GM18909 (cell line): ENCODE measurements around the gene FBXL17.

ENCODE experiments used
- ATAC-seq: cut with Tn5 transposase; IDR thresholded peaks from one replicate; pipeline ENCODE4 v1.9.1; 2021; ENCODE audit warnings: mild to moderate bottlenecking; ENCODE audit not compliant: unreplicated experiment, poor library complexity

FBXL17 gene

DNA sequence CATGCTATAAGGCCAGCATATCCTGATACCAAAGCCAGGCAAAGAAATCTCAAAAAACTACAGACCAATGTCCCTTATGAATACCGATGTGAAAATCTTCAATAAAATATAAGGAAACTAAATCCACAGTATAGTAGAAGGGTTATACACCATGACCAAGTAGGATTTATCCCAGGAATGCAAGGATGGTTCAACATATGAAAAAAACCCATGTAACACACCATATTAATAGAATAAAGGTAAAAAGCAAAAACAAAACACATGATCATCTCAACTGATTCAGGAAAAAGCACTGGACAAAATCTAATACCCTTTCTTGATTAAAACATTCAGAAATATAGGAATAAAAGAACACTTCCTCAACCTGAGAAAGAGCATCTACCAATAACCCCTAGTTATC, 6.1 kb downstream of the FBXL17 start:
- no peak for ATAC-seq

DNA sequence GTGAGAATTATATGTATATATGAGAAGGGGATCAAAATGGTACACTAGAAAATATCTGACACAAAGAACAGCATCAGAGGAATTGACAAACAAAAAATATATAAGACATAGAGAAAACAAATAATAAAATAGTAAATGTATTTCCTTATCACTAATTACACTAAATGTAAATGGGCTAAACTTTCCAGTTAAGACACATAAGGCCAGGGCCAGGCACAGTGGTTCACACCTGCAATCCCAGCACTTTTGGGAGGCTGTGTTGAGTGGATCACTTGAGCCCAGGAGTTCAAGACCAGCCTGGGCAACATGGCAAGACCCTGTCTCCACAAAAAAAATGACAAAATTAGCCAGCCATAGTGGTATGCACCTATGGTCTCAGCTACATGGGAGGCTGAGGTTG, 8.5 kb downstream of the FBXL17 start:
- ATAC-seq: no peak

DNA sequence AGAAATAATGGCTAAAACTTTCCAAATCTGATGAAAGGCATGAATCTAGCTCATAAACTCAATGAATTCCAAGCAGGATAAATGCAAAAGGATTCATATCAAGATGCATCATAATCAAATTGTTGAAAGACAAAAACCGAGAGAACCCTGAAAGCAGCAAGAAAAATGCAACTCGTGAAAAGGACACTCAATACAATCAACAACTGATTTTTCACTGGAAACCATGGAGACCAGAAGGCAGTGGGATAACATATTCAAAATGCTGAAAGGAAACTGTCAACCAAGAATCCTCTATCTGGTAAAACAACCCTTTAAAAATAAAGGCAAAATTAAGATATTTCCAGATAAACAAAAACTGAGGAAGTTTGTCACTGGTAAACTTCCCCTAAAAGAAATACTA, 9.5 kb downstream of the FBXL17 start:
- ATAC-seq: no peak

DNA sequence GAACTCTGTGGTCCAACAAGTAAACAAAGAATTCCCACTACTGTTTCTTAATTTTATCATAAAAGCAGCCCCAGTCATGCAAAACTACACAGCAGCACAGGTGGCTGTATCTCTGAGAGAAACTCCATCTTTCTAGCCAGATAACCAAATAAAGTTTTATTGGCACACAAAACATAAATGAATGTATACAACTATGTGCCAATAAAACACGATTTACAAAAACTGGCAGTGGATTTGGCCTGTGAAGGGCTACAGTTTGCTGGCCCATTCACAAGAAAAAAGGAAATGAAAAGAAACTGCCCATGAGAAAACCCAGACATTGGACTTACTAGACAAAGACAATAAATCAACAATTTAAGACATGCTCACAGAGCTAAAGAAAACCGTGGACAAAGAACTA, 10.6 kb downstream of the FBXL17 start:
- no peak for ATAC-seq

DNA sequence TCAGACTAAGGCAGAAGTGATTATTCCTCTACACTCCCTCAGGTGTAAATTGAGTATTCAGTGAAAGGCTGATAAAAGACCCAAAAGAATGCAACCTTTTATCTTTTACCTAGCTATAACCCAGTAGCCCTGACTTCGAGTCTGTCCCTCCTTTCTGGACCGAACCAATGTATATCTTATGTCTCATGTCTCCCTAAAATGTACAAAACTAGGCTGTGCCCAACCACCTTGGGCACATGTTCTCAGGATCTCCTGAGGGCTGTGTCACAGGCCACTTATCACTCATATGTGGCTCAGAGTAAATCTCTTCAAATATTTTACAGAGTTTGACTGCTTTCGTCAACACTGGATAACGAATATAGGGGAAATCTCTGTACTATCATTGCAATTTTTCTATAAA, 12.7 kb downstream of the FBXL17 start:
- ATAC-seq: no peak

DNA sequence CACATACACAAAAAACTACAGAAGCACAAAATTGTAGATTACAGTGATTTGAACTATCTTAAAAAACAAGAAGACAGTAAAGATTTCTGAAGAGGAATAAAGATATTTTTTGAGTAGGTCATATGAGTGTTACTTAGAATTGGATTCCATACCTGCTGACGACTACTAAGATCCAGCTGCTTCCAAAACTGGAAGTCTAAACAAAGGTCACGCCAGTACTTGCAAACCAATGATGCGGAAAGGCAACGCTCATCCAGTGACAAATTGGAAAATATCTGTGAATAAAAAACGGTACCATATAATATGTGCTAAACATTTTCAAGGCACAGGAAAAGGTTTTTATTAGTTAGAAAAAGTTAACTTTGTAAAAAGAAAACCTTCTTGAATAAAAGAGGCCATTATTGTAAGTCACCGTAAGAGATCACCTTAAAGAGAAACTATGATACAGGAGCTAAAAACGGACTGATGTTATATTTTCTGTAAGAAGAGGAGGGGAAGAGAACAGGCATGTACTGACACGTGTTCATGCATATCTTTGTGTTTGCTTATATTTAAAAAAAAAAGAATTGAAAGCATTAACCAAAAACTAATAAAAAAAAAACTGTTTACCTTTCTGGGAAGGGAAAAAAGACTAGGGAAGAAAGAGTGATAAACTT, 14.1 kb downstream of the FBXL17 start:
- ATAC-seq: no peak

DNA sequence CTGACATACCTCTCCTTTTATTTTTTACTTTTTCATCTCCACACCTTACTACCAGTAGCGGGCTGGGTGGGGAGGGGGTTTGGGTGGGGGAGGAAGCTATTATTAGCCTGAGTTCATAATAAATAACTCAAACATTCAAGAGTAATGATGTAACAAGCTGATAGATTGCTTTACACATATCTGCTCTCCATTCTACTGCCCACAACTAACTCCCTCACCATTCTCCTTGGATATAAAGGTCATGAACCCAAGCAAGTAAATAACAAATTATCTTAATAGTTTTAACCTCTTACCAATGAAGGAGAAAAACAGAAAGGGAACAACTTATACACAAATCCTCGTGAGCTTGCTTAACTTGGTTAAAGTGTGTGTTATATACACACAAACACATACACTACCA, 15.4 kb downstream of the FBXL17 start:
- ATAC-seq: no peak

DNA sequence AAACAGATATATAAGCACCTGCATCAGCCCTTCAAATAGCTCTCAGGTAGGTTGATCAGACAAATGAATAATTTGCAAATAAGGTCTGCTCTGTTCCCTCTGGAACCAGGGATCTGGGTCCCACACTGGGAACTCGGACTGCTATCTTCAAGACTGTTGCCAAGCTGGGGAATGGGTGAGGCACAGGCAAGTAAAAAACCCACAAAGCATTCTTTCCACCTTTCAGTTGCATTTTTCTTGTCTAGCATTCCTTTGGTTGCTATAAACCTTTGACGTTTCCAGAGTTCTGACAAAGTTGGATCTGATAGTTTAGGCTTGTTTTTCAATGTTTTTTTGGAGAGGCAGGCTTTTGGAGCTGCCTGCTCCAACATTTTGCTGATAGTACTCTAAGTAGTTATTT, 20.1 kb downstream of the FBXL17 start:
- ATAC-seq: no peak

DNA sequence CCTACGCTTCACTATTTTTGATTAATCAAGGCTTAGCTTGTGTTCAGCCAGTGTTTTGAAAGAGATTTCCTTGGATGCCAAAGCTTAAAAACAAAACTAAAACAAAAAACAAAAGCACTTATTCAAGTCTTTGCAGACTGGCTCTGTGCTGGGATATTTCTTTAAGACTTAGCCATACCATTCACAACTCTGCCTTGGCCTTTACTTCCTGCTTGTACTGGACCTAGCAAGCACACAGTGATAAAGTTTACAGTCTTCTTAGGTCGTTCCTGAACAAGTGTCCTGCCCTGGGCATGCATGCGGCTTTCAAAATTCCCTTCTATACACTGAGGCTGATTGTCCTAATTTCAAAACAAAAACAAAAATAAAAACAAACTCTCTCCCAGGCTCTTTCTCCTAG, 20.7 kb downstream of the FBXL17 start:
- ATAC-seq: no peak

DNA sequence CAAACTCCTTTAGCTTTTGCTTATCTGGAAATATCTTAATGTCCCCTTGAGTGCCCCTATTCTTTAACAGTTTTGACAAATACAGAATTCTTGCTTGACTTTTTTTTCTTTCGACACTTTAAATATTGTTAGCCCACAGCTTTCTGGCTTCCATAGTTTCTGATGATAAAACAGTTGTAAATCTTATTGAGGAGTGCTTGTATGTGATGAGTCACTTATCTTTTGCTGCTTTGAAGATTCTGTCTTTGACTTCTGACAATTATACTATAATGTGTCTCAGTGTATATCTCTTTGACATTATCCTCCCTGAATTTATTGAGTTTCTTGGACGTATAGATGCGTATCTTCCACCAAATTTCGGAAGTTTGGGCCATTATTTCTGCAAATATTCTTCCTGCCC, 21.6 kb downstream of the FBXL17 start:
- ATAC-seq: no peak

DNA sequence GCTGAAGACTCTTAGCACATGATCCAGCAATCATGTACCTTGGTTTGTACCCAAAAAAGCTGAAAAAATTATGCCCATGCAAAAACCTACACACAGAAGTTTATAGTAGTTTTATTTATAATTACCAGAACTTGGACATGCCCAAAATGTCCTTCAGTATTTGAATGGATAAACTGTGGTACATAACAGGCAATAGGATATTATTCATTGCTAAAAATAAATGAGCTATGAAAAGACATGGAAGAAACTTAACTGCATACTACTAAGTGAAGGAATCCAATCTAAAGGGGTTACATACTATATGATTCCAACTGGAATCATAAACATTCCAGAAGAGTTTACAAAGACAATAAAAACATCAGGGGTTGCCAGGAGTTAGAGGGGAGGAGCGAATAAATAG, 25.6 kb downstream of the FBXL17 start:
- no peak for ATAC-seq

DNA sequence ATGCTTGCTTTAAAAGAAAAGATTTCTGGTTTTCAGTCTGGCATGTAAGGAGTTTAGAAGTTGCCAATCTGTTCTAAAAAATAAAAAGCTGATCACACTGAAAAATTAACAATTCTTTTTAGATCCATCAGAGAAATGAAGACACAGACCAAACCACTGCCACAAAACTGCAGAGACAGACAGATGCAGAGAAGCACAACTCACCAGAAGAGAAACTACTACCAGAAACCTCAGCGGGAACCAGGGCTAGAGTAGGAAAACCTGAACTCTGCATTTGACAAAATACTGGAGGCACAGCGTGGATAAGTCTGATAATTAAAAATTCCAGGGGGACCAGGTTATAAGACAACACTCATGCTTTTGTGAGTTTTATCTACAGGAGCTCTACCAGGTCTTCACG, 28.8 kb downstream of the FBXL17 start:
- ATAC-seq: no peak

DNA sequence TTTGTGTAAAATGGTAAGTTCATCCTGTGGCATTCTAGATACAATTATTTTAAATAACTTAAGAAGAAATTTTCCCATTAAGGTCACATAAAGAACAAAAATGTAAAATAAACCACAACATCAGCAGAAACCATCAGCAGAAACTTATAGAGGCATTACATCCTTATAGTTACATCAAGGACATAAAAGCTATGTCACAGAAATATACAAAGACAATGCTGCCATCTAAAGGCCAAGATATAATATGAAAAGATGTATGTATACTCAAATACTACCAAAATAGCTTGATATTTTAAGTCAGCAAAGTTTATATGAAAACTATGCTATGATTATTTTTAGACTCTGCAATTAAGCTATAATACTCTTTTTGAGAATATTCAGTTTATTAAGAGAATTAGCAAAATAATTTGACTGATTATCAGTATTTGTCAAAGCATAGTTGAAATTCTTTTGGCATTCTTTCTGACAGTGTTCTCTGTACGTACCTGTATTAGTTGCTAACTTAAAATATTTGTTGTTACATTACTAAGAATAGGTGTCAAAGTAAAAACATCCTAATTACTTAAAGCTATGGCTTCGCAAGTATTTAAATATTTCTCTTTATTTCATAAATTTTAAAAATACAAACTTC, 36.2 kb downstream of the FBXL17 start:
- ATAC-seq: peak; percentile 87

DNA sequence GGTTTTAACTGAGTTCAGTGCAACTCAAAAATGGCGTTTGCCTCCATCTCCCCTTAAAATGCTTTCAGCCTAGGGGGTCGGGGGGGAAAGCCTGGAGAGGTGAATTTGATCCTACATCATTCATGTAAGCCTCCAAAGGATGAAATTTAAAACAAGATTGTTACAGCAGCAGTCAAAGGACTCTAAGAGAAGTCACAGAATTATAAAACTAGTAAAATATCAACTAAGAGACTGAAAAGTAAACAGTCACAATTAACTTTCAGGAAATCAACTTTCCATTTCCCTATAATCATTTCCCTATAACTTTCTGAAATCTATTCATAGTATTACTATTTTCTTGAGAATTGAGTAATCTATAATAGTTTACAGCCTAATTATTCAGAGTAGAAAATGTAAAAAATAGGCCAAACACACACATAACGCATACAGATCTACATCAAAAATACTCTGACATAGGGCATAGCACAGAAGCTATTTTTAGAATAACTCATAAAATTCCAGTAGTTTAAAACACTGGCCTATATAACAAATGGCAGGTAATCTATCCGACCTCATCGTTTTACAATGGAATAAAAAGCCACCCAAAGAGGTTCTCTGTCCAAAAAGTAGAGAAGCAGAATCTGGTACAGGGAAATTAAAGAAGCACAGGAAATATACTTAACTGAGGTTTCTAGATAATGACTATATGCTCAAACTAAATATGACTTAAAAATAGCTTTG, 37.6 kb downstream of the FBXL17 start:
- no peak for ATAC-seq

DNA sequence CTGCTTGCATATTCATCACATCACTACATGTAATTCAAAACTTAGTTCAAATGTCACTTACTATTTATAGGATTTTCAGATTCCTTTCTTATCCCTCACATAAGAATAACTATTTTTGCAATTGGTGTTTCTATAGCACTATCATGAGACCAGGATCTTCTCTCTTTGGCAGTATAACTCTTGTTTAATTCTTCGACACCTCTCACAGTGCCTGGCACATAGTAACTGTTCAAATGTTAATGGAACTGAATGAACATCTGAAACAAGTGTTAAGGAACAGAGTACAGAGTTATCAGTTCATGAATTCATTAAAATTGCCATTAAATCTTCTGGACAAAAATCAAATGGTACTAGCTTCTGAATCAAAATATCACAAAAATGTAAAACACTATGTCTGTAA, 40.0 kb downstream of the FBXL17 start:
- no peak for ATAC-seq

DNA sequence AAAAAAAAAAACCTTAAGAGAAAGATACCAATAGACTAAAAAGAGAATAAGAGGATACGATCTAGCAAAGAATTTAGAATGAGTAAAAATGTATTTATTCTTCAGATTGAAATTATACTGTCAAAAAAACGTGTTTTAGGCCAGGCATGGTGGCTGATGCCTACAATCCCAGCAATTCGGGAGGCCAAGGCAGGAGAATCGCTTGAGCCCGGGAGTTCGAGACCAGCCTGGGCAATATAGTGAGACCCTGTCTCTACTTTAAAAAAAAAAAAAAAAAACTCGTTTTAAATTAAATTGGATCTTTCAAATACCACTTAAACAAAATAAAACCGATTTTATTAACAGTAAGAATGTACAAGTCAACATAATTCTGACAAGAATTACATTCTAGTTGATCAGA, 41.8 kb downstream of the FBXL17 start:
- no peak for ATAC-seq

DNA sequence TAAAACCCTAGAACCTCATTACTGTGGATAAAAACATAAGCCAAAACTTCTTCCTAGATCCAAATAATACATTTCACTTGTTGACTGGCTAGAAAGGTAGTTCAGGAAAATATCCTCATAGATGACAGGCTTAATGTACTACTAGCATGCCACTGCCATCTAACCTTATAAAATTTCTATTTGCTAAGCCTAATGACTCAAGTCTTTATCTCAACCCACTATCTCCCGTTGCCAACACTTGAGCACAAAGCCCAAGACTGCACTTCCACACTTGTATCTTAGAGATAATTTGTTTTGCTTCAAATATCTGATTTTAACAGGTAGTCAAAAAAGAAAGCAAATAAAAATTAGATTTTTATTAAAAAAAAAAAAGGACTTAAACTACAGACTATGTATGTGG, 42.7 kb downstream of the FBXL17 start:
- no peak for ATAC-seq

DNA sequence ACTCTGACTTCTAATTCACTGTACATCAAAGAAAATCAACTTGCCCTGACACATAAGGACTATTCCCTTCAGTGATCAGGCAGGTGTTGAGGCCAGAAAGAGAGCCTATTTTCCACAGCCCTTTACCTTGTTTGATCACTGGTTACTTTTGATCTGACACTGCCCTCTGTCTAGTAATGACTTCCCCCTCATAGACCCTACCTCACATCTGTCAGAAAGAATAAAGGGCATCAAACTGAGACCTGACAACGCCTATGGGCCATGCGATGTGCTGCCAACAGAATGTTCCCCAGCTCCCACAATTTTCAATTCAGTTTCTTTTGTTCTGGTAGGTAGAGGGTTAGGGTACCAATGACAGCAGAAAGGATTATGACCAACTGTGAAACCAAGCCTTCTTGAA, 47.7 kb downstream of the FBXL17 start:
- no peak for ATAC-seq

DNA sequence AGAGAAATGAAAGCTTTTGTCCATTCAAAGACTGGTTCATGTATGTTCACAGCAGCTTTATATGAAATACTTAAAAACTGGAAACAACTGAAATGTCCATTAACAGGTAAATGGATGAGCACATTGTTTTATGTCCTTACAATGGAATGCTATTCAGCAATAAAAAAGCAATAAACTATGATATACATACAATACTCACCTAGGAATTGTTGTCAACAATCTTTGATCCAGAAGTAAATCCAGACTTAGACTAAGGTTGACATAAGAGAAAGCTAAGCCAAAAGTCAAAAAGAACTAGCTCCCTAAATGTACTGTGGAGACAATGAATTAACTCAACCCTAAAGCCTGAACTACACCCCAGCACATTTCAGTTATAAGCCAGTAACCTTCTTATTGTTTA, 54.9 kb downstream of the FBXL17 start:
- no peak for ATAC-seq

DNA sequence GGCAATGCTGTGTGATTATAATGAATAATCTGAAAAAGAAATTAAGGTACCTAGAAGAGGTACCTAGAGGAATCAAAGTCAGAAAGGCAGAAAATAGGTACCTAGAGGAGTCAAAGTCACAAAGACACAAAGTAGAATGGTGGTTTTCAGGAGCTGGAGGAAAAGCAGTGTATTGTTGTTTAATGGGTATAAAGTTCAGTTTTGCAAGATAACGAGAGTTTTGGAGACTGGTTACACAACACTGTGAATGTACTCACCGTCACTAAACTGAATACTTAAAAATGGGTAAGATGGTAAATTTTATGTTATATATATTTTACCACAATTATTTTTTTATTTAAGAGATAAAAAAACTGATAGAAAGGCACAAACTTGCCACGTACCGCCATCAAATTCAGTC, 57.0 kb downstream of the FBXL17 start:
- ATAC-seq: no peak

DNA sequence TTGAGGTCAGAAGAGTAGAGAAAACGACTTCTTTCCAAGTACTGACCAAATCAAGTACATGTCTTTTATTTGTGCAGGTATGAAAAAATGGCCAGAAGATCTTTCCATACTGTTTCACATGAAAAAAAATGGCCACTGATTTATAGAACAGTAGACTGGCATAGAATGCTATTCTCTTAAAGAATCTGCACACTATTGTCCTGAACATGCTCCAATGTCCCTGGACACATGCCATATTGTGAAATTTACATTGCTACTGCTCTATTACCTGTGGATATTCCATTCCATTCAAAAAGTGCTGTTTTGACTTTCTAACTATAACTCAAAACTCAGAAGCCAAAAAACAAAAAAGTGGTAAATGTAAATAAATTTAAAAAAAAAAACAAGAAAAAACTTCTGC, 60.6 kb downstream of the FBXL17 start:
- ATAC-seq: no peak

DNA sequence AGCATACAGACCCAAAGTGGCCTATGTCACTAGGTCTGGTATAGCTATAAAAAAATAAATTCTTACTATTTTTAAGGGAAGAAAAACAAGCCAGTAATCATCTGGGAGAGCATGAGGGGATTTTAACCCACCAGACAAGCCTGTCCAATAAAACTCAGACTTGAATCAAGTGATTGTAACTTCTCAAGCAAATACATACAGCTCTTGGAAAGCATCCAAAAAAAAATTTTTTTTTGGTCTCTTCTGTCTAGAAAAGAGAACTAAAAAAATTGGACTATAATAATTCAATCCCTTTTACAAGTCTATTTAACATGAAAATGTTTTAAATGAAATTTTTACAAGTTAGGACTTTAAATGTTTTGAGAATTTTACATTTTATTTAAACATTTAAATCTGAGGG, 61.7 kb downstream of the FBXL17 start:
- ATAC-seq: no peak
